Fibroblast of the aortic adventitia (primary cell): Measurements from ENCODE around the gene KLF2. TPM values are rescaled to one million over a fixed set of nuclear protein-coding genes. Genes with fewer than 3 reads are reported as not detected.

ENCODE experiments used
- DNase-seq: peaks from one replicate; pipeline ENCODE4 v3.0.0-alpha.2; 2010; ENCODE audit warnings: low read depth
- H3K4me3 ChIP-seq: 2 replicates; pipeline ENCODE4 v1.5.1; 2011; ENCODE audit warnings: low read depth, mild to moderate bottlenecking, control low read depth, low read length, moderate library complexity
- CTCF ChIP-seq: IDR thresholded peaks from 2 replicates; pipeline ENCODE4 v1.5.1; 2011; ENCODE audit warnings: mild to moderate bottlenecking, low read length, control low read depth, inconsistent platforms; ENCODE audit not compliant: insufficient read depth
- total RNA-seq: library from RNA; depleted of rRNA; stranded (reverse); fragments of >200 nt; gene quantifications from 2 replicates; pipeline ENCODE4 v1.2.3, GENCODE V29; 2012; ENCODE audit warnings: low replicate concordance

Gene KLF2
- total RNA-seq, 1 donor, result 2.2 TPM

DNA sequence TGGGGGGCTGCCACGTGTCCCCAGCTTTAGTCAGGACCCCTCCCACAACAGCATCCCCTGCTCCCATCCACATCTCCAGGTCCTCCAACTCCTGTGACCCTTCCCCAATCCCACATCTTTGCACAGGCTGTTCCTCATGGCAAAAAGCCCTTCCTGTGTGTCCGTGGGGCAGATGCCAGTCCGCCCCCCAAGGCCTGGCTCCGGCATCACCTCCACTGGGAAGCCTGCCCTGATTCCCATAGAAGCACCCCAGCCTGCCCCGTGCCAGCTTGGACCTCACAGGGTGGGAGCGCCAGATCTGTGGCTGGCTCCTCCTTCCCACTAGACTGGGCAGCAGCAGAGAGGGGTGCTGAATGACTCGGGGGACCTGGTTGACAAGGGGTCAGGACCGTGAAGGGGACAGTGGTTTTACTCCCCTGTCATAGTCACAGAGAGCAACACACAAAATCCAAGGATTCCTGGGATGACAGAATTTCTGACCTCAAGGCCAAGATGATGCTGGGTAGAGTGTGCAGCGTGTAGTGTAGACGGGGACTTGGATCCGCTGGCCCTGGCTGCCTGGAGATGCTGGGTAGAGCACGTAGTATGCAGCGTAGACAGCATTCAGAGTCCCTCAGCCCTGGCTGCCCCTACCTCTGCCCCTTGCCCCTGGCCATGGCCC, 13.3 kb downstream of the KLF2 start:
- no peak overlapping the region for H3K4me3 ChIP-seq
- no peak for TF ChIP-seq CTCF
- no peak for DNase-seq

DNA sequence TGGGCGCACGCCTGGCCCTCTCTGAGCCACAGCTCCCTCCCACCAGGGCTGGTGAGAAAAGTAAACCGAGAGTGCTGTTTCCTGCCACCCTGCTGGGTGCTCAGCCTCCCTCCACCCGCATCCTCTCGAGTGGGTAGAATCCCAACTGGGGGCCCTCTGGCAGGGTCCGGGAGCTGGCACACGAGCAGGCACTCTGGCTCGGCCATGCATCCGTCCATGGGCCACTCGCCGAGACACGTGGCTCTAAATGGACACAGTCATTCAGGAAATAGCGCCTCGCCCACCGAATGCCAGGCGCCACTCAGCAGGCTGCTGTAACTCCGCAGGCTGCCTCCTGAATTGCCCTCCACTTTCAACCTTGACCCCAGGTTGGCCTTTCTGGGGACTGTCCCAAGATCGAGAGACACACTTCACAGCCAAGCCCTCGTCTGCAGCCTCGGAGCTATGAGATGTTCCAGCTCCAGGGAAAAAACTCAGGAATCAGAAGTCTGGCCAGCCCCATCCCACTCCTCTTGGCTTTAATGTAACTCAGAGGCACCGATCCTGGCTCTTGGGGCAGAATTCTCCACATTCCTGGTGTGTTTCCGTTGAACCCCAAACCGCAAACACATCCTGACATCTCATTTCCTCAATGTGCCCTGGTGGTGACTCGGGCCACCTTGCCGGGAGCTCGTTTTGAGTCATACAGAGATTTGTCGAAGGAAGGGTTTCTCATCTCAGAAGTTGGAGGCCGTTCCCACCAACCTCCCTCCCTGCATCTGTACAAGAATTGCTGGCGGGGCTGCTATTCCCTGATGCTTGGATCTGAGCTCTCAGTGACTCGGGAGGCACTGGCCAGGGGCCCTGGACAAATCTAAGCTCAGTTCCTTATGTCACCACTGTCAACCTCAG, 14.1 kb downstream of the KLF2 start:
- peak; percentile 30 for TF ChIP-seq CTCF
- no peak overlapping the region for H3K4me3 ChIP-seq
- peak; percentile 94 for DNase-seq

GRCh38 chr19:16339361-16339725, 14.7 kb downstream of the KLF2 start:
- no peak overlapping the region for H3K4me3 ChIP-seq
- TF ChIP-seq CTCF, result no peak
- no peak for DNase-seq

DNA sequence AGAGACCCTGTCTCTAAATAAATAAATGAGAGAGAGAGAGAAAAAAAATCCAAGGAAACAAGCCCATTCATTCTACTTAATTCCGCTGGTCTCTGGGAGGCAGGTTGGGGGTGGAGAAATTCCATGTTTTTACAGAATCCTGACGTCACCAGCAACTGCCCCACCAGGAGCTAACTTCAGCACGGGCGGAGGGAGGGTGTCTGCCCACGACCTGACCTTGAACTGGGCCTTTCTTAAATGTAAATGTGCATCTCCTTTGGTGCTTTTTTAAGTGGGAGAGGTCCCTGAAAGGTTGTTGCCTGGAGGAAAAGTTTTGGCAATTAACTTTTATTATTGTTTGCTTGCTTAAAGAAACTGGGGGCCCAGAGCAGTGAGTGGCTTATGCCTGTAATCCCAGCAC, 15.5 kb downstream of the KLF2 start:
- TF ChIP-seq CTCF, result no peak
- no peak overlapping the region for H3K4me3 ChIP-seq
- no peak for DNase-seq

DNA sequence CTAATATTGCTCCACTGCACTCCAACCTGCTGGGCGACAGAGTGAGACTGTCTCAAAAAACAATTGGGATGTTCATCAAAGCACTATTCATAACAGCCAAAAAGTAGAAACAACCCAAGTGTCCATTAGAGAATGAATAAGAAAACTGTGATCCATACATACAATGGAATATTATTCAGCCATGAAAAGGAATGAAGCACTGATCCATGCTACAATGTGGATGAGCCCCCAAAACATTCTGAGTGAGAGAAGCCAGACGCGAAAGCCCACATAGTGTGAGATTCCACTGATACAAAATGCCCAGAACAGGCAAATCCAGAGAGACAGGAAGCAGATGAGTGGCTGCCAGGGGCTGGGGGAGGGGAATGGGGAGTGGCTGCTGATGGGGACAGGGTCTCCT, 16.0 kb downstream of the KLF2 start:
- no peak overlapping the region for H3K4me3 ChIP-seq
- DNase-seq, result no peak
- TF ChIP-seq CTCF, result no peak

DNA sequence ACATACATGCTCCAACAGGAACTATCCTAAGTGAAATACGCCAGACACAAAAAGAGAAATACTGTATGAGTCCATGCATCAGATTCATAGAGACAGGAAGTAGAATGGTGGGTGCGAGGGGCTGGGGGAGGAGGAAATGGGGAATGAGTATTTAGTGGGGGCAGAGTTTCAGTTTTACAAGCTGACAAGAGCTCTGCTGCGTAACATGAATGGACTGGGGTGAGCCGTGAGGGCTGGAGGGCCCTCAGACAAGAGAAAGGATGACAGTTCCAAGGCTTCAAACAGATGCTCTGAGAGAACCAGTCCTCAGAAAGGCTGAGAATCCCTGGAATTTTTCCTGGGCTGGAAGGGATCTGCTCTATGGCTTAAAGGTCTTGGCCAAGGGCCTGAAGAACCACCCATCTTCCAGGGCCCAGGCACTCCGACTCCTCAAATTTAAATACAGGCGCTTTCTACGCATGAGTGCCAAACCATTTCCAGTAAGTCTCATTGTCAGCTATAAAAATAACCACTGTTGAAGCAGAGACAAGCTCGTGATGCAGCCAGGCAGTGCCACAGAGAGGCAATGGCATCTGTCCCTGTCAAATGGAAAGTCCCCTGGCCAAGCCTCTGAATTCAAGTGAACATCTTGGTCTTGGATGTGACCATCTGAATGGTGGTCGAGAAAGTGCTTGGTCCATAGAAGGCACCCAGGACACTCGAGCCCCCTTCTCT, 17.5 kb downstream of the KLF2 start:
- TF ChIP-seq CTCF, result no peak
- DNase-seq, result peak; percentile 82
- H3K4me3 ChIP-seq, result no peak overlapping the region
